ENCODE results near the gene PPARD. TPM values are rescaled to one million over a fixed set of nuclear protein-coding genes. Genes with fewer than 3 reads are reported as not detected.

PPARD gene
- polyA plus RNA-seq, 2 of the 4 experiments (the other 2 are of a cell fraction): 3.8 to 5.9 TPM

DNA sequence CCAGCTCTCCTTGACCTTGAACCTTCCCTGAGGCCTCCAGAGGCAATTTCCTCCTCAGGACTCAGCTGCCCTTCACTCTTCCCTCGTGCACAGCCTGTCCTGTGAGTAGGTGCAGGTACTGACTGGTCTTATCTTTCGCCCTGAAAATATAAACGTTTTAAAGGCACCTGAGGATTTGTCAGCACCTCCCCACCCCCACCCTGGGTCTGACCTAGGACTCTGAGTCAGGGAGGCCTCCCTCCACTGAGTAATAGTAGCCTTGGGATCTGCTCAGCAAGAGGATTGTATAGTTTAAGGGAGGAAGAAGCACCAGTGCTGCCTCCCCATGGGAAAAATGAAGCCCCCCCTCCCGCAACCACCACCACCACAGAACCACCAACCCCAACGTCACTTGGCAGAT lies 54.6 kb downstream of the PPARD start:
- POLR2A ChIA-PET: no interaction called here
- FAIRE-seq (no peak), DNase-seq (ENCODE audit: low read depth in 1 of 2, low spot score in 1 of 2) (no peak), ATAC-seq (no peak)
- peaks cover 15% of the 10 kb centered on the region for H3K4me1 ChIP-seq
- H3K9me3 ChIP-seq: no peaks in the 10 kb centered on the region
- TF ChIP-seq HDAC2 (IDR thresholded peaks at IDR 0.05): no peak
- 61% methylated on average over 5 of the region's 5 CpGs for WGBS (ENCODE audit: missing lambda C conversion rate)
- H3K4me2 ChIP-seq: no peak overlapping the region
- no peak overlapping the region for H3K27ac ChIP-seq
- CTCF ChIA-PET: interaction anchor here (0.6 to 1.6 kb wide), 5 partner anchors 8 to 52 kb away, joined by 3 to 4 read pairs (median 3); no protein-coding TSS in a partner anchor
- H3K4me3 ChIP-seq: no peak overlapping the region

DNA sequence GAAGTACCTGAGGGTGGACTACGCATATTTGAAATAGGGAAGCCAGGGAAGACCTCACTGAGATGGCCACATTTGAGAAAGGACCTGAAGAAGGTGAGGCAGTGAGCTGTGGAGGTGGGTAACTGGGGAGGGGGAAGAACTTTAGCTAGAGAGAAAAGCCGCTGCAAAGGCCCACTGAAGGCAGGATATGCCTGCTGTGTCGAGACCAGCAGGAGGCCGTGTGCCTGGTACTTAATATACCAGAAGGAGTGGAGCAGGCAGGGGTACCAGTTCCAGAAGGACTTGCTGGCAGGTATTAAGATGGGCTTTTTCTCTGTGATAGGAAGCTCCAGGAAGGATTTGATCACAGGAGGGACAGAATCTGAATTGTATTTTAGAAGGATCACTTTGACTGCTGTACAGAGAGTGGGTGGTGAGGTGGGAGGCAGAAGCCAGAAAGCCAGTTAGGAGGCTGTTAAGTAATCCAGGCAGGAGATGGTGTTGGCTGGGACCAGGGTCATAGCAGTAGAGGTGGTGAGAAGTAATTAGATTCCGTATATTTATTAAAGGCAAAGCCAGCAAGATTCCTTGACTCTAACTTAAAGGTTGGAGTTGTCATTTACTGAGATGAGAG lies 55.6 kb downstream of the PPARD start:
- no peak overlapping the region for H3K27ac ChIP-seq
- 91% methylated on average over 5 of the region's 5 CpGs for WGBS (ENCODE audit: missing lambda C conversion rate)
- no peak for TF ChIP-seq CBX2 (IDR thresholded peaks at IDR 0.05; ENCODE audit: borderline replicate concordance, low read depth)
- no peak for TF ChIP-seq HOXB13 (CRISPR knock-in tag; IDR thresholded peaks at IDR 0.05; ENCODE audit: low read depth)
- TF ChIP-seq, protein P1, sequence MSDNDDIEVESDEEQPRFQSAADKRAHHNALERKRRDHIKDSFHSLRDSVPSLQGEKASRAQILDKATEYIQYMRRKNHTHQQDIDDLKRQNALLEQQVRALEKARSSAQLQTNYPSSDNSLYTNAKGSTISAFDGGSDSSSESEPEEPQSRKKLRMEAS (IDR thresholded peaks at IDR 0.05): no peak
- TF ChIP-seq ZC3H11A (IDR thresholded peaks at IDR 0.05): no peak
- TF ChIP-seq MAZ (IDR thresholded peaks at IDR 0.05; ENCODE audit: borderline replicate concordance, low read depth, low read length): no peak
- TF ChIP-seq HOXA7 (CRISPR knock-in tag; IDR thresholded peaks at IDR 0.05): no peak
- TF ChIP-seq SMC3 (IDR thresholded peaks at IDR 0.05): no peak
- no peak for TF ChIP-seq RFX5 (IDR thresholded peaks at IDR 0.05)
- no peak for TF ChIP-seq JUN (IDR thresholded peaks at IDR 0.05)
- TF ChIP-seq, protein P2, sequence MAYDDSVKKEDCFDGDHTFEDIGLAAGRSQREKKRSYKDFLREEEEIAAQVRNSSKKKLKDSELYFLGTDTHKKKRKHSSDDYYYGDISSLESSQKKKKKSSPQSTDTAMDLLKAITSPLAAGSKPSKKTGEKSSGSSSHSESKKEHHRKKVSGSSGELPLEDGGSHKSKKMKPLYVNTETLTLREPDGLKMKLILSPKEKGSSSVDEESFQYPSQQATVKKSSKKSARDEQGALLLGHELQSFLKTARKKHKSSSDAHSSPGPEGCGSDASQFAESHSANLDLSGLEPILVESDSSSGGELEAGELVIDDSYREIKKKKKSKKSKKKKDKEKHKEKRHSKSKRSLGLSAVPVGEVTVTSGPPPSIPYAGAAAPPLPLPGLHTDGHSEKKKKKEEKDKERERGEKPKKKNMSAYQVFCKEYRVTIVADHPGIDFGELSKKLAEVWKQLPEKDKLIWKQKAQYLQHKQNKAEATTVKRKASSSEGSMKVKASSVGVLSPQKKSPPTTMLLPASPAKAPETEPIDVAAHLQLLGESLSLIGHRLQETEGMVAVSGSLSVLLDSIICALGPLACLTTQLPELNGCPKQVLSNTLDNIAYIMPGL (CRISPR knock-in tag; IDR thresholded peaks at IDR 0.05; ENCODE audit: borderline replicate concordance): no peak
- TF ChIP-seq PHF8 (IDR thresholded peaks at IDR 0.05; ENCODE audit: borderline replicate concordance, low read depth): no peak
- TF ChIP-seq NPAS2 (CRISPR knock-in tag; IDR thresholded peaks at IDR 0.05; ENCODE audit: borderline replicate concordance): no peak
- TF ChIP-seq, protein P3, sequence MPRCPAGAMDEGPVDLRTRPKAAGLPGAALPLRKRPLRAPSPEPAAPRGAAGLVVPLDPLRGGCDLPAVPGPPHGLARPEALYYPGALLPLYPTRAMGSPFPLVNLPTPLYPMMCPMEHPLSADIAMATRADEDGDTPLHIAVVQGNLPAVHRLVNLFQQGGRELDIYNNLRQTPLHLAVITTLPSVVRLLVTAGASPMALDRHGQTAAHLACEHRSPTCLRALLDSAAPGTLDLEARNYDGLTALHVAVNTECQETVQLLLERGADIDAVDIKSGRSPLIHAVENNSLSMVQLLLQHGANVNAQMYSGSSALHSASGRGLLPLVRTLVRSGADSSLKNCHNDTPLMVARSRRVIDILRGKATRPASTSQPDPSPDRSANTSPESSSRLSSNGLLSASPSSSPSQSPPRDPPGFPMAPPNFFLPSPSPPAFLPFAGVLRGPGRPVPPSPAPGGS (IDR thresholded peaks at IDR 0.05): no peak
- no peak for TF ChIP-seq CEBPB (IDR thresholded peaks at IDR 0.05)
- no peak for TF ChIP-seq ZFP36 (IDR thresholded peaks at IDR 0.05; ENCODE audit: borderline replicate concordance, partially characterized antibody)
- no peak for TF ChIP-seq POLR2AphosphoS2 (conservative IDR thresholded peaks at IDR 0.05; ENCODE audit: low read length)
- TF ChIP-seq ESRRA (IDR thresholded peaks at IDR 0.05; ENCODE audit: borderline replicate concordance, low read length): no peak
- TF ChIP-seq HEYL (CRISPR knock-in tag; IDR thresholded peaks at IDR 0.05): no peak
- no peak for TF ChIP-seq KDM5A (IDR thresholded peaks at IDR 0.05)
- H3K9me3 ChIP-seq: no peaks in the 10 kb centered on the region
- no peak overlapping the region for H3K4me2 ChIP-seq
- CTCF ChIA-PET: interaction anchor here (0.9 to 1.0 kb wide), 2 partner anchors 11 to 51 kb away, joined by 3 to 4 read pairs; no protein-coding TSS in a partner anchor
- FAIRE-seq (no peak), DNase-seq (ENCODE audit: low read depth in 1 of 2, low spot score in 1 of 2) (no peak), ATAC-seq (no peak)
- POLR2A ChIA-PET: no interaction called here
- H3K4me3 ChIP-seq: no peak overlapping the region
- peaks cover 25% of the 10 kb centered on the region for H3K4me1 ChIP-seq

DNA sequence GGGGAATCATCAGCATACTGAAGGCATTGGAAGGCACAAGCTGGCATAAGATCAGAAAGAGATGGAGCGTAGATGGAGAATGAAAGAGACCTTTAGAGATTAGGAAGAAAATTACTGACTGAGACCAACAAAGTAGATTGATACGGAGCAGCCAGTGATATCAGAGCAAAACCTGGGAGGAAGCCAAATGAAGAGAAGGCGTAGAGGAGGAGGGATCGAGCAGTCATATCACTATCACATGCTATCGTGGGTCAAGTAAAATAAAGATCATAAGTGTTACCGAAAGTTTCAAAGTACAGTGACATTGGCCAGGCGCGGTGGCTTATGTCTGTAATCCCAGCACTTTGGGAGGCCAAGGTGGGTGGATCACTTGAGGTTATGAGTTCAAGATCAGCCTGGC lies 56.2 kb downstream of the PPARD start:
- Histone ChIP-seq H3K9me3 (no peaks in the 10 kb centered on the region), H3K27ac (no peak overlapping the region), H3K4me1 (peaks cover 27% of the 10 kb centered on the region), H3K4me3 (no peak overlapping the region), H3K4me2 (no peak overlapping the region)
- CTCF ChIA-PET: interaction anchor here (0.8 kb wide), 1 partner anchor 51 kb away, joined by 3 read pairs; no protein-coding TSS in a partner anchor
- TF ChIP-seq RCOR1 (IDR thresholded peaks at IDR 0.05; ENCODE audit: low read depth, low read length): no peak
- no peak for TF ChIP-seq SMC3 (IDR thresholded peaks at IDR 0.05)
- TF ChIP-seq CEBPB (IDR thresholded peaks at IDR 0.05): no peak
- TF ChIP-seq, protein P4, sequence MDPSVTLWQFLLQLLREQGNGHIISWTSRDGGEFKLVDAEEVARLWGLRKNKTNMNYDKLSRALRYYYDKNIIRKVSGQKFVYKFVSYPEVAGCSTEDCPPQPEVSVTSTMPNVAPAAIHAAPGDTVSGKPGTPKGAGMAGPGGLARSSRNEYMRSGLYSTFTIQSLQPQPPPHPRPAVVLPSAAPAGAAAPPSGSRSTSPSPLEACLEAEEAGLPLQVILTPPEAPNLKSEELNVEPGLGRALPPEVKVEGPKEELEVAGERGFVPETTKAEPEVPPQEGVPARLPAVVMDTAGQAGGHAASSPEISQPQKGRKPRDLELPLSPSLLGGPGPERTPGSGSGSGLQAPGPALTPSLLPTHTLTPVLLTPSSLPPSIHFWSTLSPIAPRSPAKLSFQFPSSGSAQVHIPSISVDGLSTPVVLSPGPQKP (IDR thresholded peaks at IDR 0.05; ENCODE audit: low read depth, low read length): no peak
- TF ChIP-seq TP53 (CRISPR knock-in tag; IDR thresholded peaks at IDR 0.05): no peak
- TF ChIP-seq ZSCAN20 (CRISPR knock-in tag; IDR thresholded peaks at IDR 0.05): no peak
- TF ChIP-seq, protein P5, sequence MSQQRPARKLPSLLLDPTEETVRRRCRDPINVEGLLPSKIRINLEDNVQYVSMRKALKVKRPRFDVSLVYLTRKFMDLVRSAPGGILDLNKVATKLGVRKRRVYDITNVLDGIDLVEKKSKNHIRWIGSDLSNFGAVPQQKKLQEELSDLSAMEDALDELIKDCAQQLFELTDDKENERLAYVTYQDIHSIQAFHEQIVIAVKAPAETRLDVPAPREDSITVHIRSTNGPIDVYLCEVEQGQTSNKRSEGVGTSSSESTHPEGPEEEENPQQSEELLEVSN (IDR thresholded peaks at IDR 0.05; ENCODE audit: borderline replicate concordance, low read depth): no peak
- TF ChIP-seq MYC (IDR thresholded peaks at IDR 0.05; ENCODE audit: borderline replicate concordance, low read length): no peak
- no peak for TF ChIP-seq CHD4 (IDR thresholded peaks at IDR 0.05; ENCODE audit: borderline replicate concordance)
- TF ChIP-seq TFCP2L1 (CRISPR knock-in tag; IDR thresholded peaks at IDR 0.05): no peak
- TF ChIP-seq, protein P6, sequence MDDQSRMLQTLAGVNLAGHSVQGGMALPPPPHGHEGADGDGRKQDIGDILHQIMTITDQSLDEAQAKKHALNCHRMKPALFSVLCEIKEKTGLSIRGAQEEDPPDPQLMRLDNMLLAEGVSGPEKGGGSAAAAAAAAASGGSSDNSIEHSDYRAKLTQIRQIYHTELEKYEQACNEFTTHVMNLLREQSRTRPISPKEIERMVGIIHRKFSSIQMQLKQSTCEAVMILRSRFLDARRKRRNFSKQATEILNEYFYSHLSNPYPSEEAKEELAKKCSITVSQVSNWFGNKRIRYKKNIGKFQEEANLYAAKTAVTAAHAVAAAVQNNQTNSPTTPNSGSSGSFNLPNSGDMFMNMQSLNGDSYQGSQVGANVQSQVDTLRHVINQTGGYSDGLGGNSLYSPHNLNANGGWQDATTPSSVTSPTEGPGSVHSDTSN (IDR thresholded peaks at IDR 0.05): no peak
- POLR2A ChIA-PET: no interaction called here
- FAIRE-seq (no peak), DNase-seq (ENCODE audit: low read depth in 1 of 2, low spot score in 1 of 2) (no peak), ATAC-seq (no peak)
- WGBS (ENCODE audit: missing lambda C conversion rate): 92% methylated on average over 8 of the region's 8 CpGs
